Stimulated activated CD8-positive, alpha-beta memory T cell treated with anti-CD3 and anti-CD28 coated beads, Interleukin-15, amount 100 ng/mL, for 24 hours (primary cell): ENCODE measurements around the gene SLFN12L.

Experiments
- DNase-seq: peaks from one replicate; pipeline ENCODE4 v3.0.0-alpha.2; 2020; ENCODE audit warnings: low read depth

The SLFN12L gene

GRCh38 chr17:35432176-35433074, 105.1 kb downstream of the SLFN12L start, which contains the start of gene SLFN12:
Gene SLFN12, minus strand, starts transcription at chr17:35432500. Its CDS starts 9,472 bp downstream, at chr17:35423028.
- no peak for DNase-seq

DNA sequence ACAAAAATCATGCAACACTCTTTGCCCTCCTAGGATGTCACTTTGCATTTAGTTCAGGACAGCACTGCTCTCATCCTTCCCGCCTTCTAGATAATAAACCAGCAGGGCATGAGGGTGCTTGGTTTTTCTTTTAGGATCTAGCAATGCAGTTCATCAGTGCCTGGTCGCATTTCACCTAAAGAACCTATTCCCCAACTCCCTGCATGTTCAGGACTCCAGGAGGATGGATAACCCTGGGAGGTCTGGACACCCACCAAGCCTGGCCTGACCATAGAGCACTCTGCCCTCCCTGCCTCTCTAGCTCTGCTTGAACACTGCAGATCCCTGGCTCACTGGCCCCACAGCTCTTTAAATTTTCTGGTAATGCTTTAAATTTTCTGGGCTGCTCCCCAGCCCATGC, 107.8 kb downstream of the SLFN12L start:
- no peak for DNase-seq

GRCh38 chr17:35428229-35428628, 109.2 kb downstream of the SLFN12L start:
- DNase-seq = no peak

- DNase-seq = no peak
These were observed 113.7 kb downstream of the SLFN12L start for GRCh38 chr17:35423761-35424160.
